Measurements from ENCODE around the gene CALB2.

The CALB2 gene

GRCh38 chr16:71426880-71427615 is 68.5 kb downstream of the CALB2 start:
- DNase-seq (ENCODE audit: low read depth) = no peak

- no peak for DNase-seq (ENCODE audit: low read depth)
These were observed 69.9 kb downstream of the CALB2 start for GRCh38 chr16:71428385-71428784.

- DNase-seq (ENCODE audit: low read depth) = no peak
These were observed 70.4 kb downstream of the CALB2 start for GRCh38 chr16:71428883-71429282.

GRCh38 chr16:71429581-71429980 is 71.1 kb downstream of the CALB2 start:
- no peak for DNase-seq (ENCODE audit: low read depth)

DNA sequence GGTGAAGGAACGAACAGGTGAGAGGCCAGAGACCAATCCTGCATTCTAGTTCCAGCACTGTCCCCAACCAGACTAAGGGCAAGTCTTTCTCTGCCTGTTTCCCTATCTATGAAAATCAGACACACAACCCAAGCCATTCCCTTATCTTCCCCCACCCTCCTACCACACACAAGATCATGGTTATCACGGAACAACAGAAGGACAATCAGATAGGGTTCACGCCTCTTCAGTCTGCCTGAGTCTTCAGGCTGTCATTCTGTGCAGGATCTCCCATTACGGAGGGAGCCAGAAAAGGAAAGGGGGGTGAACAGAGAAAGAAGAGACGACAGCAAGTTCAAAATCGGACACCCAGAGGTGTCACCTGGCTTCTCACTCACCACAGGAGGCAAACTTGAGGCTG is 72.2 kb downstream of the CALB2 start:
- no peak for DNase-seq (ENCODE audit: low read depth)

DNA sequence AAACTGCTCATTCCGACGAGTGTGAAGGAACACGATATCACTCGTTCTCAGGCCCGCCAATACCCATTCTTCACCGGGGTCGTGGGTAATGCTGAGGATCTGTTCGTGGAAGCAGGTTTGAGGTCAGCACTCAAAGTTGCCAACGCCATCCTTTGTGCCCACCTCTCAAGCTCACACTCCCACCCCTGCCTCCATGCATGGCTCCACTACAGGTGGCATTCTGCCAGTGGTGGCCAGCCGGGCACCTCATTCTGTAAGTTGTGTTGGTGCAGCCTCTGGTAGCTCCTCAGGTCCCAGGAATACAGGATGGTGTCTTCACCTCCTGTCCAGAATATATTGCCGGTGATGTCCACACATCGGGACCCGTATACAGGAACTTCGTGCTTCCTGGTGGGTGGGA is 72.7 kb downstream of the CALB2 start:
- no peak for DNase-seq (ENCODE audit: low read depth)

GRCh38 chr16:71431991-71432390 is 73.5 kb downstream of the CALB2 start:
- DNase-seq (ENCODE audit: low read depth) = no peak

DNA sequence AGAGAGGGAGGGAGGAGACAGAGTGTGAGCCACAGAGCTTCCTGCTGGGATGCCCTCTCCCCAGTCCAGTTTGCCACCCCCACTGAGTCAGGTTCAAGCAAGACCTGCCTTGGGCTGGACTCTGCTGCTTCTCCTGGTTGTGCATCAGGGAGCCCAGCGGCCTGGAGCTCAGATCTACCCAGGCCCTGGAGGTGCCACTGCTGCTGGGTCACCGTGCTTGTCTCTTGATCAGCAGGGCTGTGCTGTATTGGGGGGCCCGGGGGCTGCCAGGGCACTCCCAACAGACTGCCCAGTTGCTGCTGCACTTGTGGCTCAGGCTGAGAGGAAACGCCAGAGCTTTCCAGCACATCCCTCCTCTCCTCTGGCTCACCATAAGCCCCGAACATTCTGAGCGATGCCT is 74.4 kb downstream of the CALB2 start:
- no peak for DNase-seq (ENCODE audit: low read depth)

DNA sequence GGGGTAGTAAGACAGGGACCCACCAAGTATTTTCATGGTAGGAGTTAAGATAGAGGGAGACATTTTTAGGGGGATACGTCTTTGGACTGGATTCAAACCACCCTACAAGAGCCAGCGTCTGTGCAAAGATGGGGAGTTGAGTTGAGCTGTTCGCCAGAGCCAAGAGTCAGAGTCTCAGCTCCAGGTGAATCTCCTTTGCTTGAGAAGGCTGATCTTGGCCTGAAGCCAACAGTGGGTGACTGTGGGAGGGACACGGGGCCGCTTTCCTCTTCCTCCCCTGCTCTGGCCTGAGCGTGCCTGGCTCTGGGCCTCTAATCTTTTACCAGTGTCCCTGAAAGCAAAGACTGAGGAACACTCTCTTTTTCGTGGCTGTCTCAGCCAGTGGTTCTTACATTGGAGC is 78.0 kb downstream of the CALB2 start:
- DNase-seq (ENCODE audit: low read depth) = no peak

DNA sequence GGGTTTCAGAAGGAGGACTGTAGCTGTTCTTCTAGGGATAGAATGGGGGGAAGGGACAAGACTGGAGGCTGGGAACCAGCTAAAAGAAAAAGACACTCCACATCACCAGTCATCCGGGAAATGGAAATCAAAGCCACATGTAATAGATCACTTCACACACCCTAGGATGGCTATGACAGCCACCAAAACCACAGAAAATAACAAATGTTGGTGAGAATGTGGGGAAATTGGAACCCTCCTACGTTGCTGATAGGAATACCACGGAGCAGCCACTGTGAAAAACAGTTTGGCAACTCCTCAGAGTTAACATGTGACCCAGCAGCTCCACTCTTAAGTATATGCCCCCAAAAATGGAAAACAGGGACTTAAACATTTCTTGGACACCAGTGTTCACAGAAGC is 81.0 kb downstream of the CALB2 start:
- DNase-seq (ENCODE audit: low read depth) = no peak
